ENCODE data around the gene FGD3. TPM values are rescaled to one million over a fixed set of nuclear protein-coding genes. Genes with fewer than 3 reads are reported as not detected.
A peak's percentile ranks its signal among the peaks of the same experiment; 100 is the strongest.

Gene FGD3
- total RNA-seq, 2 donors from 2014 or later, result 1.8 to 2.3 TPM

DNA sequence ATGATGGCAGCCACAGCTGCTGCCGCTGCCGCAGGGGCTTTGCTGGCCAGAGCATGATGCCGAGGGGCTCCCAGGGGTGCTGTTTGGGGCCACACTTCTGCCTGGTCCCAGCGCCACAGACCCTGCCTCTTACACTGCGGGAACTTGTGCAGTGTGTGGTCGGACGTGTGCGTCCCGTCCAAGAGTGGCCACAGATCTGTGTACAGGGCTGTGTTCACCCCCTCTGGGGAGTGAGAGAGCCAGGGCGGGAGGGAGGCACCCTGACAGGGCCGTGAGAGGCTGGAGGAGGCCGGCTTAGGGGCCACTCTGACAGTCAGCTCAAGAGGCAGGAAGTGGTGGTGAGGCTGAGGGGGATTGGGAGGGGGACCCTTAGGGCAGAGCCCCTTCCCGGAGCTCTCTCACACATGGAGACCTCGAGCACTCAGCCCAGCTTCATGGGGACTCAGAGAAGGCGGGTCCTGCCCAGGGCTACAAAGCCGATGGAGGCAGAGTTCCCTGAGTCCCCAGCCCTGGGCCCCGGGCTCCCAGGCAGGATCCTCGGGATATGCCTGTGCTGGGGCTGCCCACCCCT is 135.6 kb downstream of the FGD3 start:
- intact Hi-C loops (cut with DNase I), result no loop called here
- peak; percentile 14 for DNase-seq
- Histone ChIP-seq H3K9me3 (no peaks in the 10 kb centered on the region), H3K27me3 (no peaks in the 10 kb centered on the region), H3K36me3 (no peaks in the 10 kb centered on the region), H3K27ac (no peak overlapping the region), H3K9ac (ENCODE audit: low read depth in 2 of 2, low read length in 2 of 2) (no peak overlapping the region), H3K4me3 (no peak overlapping the region), H3K4me1 (no peaks in the 10 kb centered on the region)
- no peak for TF ChIP-seq CTCF (IDR thresholded peaks at IDR 0.05)

DNA sequence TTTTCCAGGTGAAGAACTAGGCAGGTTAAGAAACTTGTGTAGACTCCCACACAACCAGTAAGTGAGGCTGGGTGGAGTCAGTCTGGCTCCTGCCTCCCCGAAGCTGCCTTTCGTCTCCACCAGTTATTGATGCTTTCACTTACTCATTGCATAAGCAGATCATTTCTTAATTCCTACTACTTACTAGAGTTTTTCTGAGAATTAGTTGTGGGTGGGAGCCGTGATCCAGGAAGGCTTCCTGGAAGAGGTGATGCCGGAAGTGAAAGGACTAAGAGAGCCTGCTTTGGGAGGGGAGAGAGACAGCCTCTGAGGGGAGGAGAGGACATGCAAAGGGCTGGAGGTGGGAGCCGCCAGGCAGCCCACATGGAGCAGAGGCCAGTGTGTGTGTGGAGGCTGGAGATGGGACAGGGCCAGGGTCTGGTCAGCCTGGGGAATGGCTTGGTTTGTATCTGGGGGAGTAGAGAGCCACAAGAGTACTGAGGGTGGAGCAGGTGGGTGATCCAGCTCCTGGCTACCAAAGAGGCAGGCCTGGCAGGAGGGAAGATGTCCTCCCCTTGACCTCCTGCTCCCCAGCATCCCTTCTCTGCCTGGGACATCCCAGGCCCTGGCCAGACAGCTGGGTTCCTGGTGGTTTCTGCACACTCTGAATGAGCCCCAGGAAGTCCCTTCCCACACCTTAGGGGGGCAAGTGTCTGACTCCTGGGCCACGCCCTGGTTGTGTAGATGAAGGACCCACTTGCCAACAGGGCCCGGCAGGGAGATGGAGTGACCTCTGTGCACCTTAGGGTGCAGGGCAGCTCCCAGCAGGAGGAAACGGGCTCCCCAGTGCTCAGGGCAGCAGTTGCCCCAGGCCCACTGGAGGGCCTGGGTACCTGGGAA is 136.5 kb downstream of the FGD3 start:
- Histone ChIP-seq H3K9me3 (no peaks in the 10 kb centered on the region), H3K4me1 (no peaks in the 10 kb centered on the region), H3K27me3 (no peaks in the 10 kb centered on the region), H3K9ac (ENCODE audit: low read depth in 2 of 2, low read length in 2 of 2) (no peak overlapping the region), H3K36me3 (no peaks in the 10 kb centered on the region), H3K27ac (no peak overlapping the region), H3K4me3 (no peak overlapping the region)
- no peak for TF ChIP-seq CTCF (IDR thresholded peaks at IDR 0.05)
- intact Hi-C loops (cut with DNase I), result no loop called here
- peak; percentile 16 for DNase-seq

DNA sequence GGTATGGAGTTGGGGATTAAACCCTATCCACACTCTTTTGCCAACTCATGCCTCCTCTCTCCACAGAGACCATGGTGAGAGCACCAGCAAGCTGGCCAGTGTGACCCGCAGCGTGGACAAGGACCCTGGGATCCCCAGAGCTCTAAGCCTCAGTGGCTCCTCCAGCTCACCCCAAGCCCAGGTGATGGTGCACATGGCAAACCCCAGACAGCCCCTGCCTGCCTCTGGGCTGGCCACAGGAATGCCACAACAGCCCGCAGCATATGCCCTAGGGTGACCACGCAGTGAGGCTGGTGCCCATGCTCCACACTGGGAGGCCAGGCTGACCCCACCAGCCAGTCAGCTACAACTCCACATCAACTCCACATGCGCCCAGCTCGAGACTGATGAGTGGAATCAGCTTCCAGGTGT is 137.2 kb downstream of the FGD3 start:
- peak; percentile 12 for DNase-seq
- Histone ChIP-seq H3K4me3 (no peak overlapping the region), H3K9me3 (no peaks in the 10 kb centered on the region), H3K36me3 (no peaks in the 10 kb centered on the region), H3K4me1 (no peaks in the 10 kb centered on the region), H3K27me3 (no peaks in the 10 kb centered on the region), H3K27ac (no peak overlapping the region), H3K9ac (ENCODE audit: low read depth in 2 of 2, low read length in 2 of 2) (no peak overlapping the region)
- intact Hi-C loops (cut with DNase I), result no loop called here
- TF ChIP-seq CTCF (IDR thresholded peaks at IDR 0.05), result no peak

DNA sequence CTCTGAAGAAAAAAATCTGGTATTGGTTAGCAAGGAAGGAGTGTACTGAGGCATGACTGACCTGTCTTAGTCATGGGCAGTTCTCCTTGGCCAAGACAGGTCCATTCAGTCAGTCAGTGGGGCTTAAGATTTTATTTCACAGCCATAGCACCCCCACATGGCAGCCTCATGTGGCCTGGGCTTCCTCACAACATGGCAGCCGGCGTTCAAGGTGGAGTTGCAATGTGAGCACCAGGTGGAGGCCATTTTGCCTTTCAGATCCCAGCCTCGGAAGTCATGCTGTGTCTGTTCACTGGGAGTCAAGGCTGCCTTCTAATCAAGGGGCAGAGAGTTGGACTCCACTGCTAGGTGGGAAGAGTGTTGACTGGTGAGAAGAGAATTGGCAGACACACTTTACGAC is 138.4 kb downstream of the FGD3 start:
- Histone ChIP-seq H3K27me3 (no peaks in the 10 kb centered on the region), H3K27ac (no peak overlapping the region), H3K36me3 (no peaks in the 10 kb centered on the region), H3K9me3 (no peaks in the 10 kb centered on the region), H3K4me3 (no peak overlapping the region), H3K4me1 (no peaks in the 10 kb centered on the region), H3K9ac (ENCODE audit: low read depth in 2 of 2, low read length in 2 of 2) (no peak overlapping the region)
- peak; percentile 15 for DNase-seq
- intact Hi-C loops (cut with DNase I), result no loop called here
- no peak for TF ChIP-seq CTCF (IDR thresholded peaks at IDR 0.05)

Other genes starting within 250 kb of the FGD3 start
- gene BICD2, start 182.7 kb upstream of the FGD3 start, total RNA-seq, result 1 to 10 TPM; 6.2 to 9.8 TPM
- 1 to 10 TPM; 4.0 to 7.1 TPM for gene ZNF484, start 69.5 kb upstream of the FGD3 start, total RNA-seq
- 1 to 10 TPM; 1.6 to 2.2 TPM for gene SUSD3, start 111.2 kb downstream of the FGD3 start, total RNA-seq
- gene CARD19, start 148.7 kb downstream of the FGD3 start, total RNA-seq, result 10 to 100 TPM; 48.6 to 56.3 TPM
- gene NINJ1, start 186.7 kb downstream of the FGD3 start, total RNA-seq, result 10 to 100 TPM; 24.5 to 29.4 TPM
- 100 to 1,000 TPM; 161 to 238 TPM for gene WNK2, start 236.6 kb downstream of the FGD3 start, total RNA-seq